ENCODE results near the gene DNAJC30. TPM values are rescaled to one million over a fixed set of nuclear protein-coding genes. Genes with fewer than 3 reads are reported as not detected.
A peak's percentile ranks its signal among the peaks of the same experiment; 100 is the strongest.
"Not testable (repeated sequence)": the region's sequence is repeated elsewhere in the genome, so short reads cannot be mapped to it uniquely, and the experiment has no call there.

DNAJC30 gene
- total RNA-seq (3.1 TPM), polyA plus RNA-seq (ENCODE audit: insufficient read depth in 1 of 8, insufficient read length in 8 of 8, low replicate concordance in 1 of 8) (1 to 10 TPM; 5.9 to 8.0 (median 6.5) TPM)
- long read RNA-seq, donor 1, transcript DNAJC30-201 (1 exons, 2,485 nt) = major isoform, 8 of 8 reads
- long read RNA-seq, donor 1, partial matches to known transcripts = 0 of 8 reads
- long read RNA-seq, donor 1, other reads (novel, unspliced or antisense) = 0 of 8 reads
- long read RNA-seq, donor 2, partial matches to known transcripts = 0 of 3 reads
- long read RNA-seq, donor 2, other reads (novel, unspliced or antisense) = 0 of 3 reads
- long read RNA-seq, donor 3, transcript DNAJC30-201 (1 exons, 2,485 nt) = major isoform, 11 of 11 reads
- long read RNA-seq, donor 3, partial matches to known transcripts = 0 of 11 reads
- long read RNA-seq, donor 3, other reads (novel, unspliced or antisense) = 0 of 11 reads
- long read RNA-seq, donor 4, transcript DNAJC30-201 (1 exons, 2,485 nt) = major isoform, 13 of 13 reads
- long read RNA-seq, donor 4, partial matches to known transcripts = 0 of 13 reads
- long read RNA-seq, donor 4, other reads (novel, unspliced or antisense) = 0 of 13 reads
- long read RNA-seq, donor 5, transcript DNAJC30-201 (1 exons, 2,485 nt) = major isoform, 37 of 37 reads
- long read RNA-seq, donor 5, partial matches to known transcripts = 0 of 37 reads
- long read RNA-seq, donor 5, other reads (novel, unspliced or antisense) = 0 of 37 reads
- long read RNA-seq, donor 6, transcript DNAJC30-201 (1 exons, 2,485 nt) = major isoform, 30 of 202 reads
- long read RNA-seq, donor 6, partial matches to known transcripts = 113 of 202 reads
- long read RNA-seq, donor 6, other reads (novel, unspliced or antisense) = 59 of 202 reads
- long read RNA-seq, donor 7, transcript DNAJC30-201 (1 exons, 2,485 nt) = major isoform, 16 of 16 reads
- long read RNA-seq, donor 7, partial matches to known transcripts = 0 of 16 reads
- long read RNA-seq, donor 7, other reads (novel, unspliced or antisense) = 0 of 16 reads
- long read RNA-seq, donor 8, transcript DNAJC30-201 (1 exons, 2,485 nt) = major isoform, 10 of 10 reads
- long read RNA-seq, donor 8, partial matches to known transcripts = 0 of 10 reads
- long read RNA-seq, donor 8, other reads (novel, unspliced or antisense) = 0 of 10 reads
- long read RNA-seq, donor 9, transcript DNAJC30-201 (1 exons, 2,485 nt) = major isoform, 20 of 20 reads
- long read RNA-seq, donor 9, partial matches to known transcripts = 0 of 20 reads
- long read RNA-seq, donor 9, other reads (novel, unspliced or antisense) = 0 of 20 reads
- long read RNA-seq, donor 10, transcript DNAJC30-201 (1 exons, 2,485 nt) = major isoform, 19 of 19 reads
- long read RNA-seq, donor 10, partial matches to known transcripts = 0 of 19 reads
- long read RNA-seq, donor 10, other reads (novel, unspliced or antisense) = 0 of 19 reads
- long read RNA-seq, donor 11, transcript DNAJC30-201 (1 exons, 2,485 nt) = major isoform, 13 of 13 reads
- long read RNA-seq, donor 11, partial matches to known transcripts = 0 of 13 reads
- long read RNA-seq, donor 11, other reads (novel, unspliced or antisense) = 0 of 13 reads

GRCh38 chr7:73683056-73683787, at the start of gene DNAJC30, which contains the start of gene BUD23:
Gene DNAJC30, minus strand, starts transcription at chr7:73683453. Its CDS starts 30 bp downstream, at chr7:73683423.
Gene BUD23, plus strand, starts transcription at chr7:73683597. Its CDS starts 29 bp downstream, at chr7:73683626.
- H3K36me3 ChIP-seq (ENCODE audit: control insufficient read depth, insufficient read depth, low read length) = peaks cover 42% of the 10 kb centered on the region

GRCh38 chr7:73732397-73732796, 49.1 kb upstream of the DNAJC30 start:
- Histone ChIP-seq H3K27me3 (ENCODE audit: control insufficient read depth, insufficient read depth, low read length) (no peaks in the 10 kb centered on the region), H3K36me3 (ENCODE audit: control insufficient read depth, insufficient read depth, low read length) (peaks cover 11% of the 10 kb centered on the region), H3K4me1 (ENCODE audit: control insufficient read depth, insufficient read depth, low read length) (no peaks in the 10 kb centered on the region), H3K9me3 (replicated peaks; ENCODE audit: control insufficient read depth, low read depth, low read length) (no peaks in the 10 kb centered on the region), H3K27ac (ENCODE audit: low read length) (no peak overlapping the region), H3K4me3 (ENCODE audit: low read length) (no peak overlapping the region)
- WGBS (ENCODE audit: insufficient coverage) = 100% methylated on average over 2 of the region's 2 CpGs
- no peak for DNase-seq

More at GRCh38 chr7:73683056-73683787, at the start of gene DNAJC30, which contains the start of gene BUD23:
- DNase-seq = peak; percentile 98
- H3K4me3 ChIP-seq (ENCODE audit: low read length) = peak within 1 kb of the TSS; percentile 84
- peaks cover 26% of the 10 kb centered on the region for H3K4me1 ChIP-seq (ENCODE audit: control insufficient read depth, insufficient read depth, low read length)
- H3K27ac ChIP-seq (ENCODE audit: low read length) = peak within 1 kb of the TSS; percentile 83
- no peaks in the 10 kb centered on the region for H3K9me3 ChIP-seq (replicated peaks; ENCODE audit: control insufficient read depth, low read depth, low read length)
- WGBS (ENCODE audit: insufficient coverage) = under 1% methylated on average over 60 of the region's 68 CpGs
- no peaks in the 10 kb centered on the region for H3K27me3 ChIP-seq (ENCODE audit: control insufficient read depth, insufficient read depth, low read length)

GRCh38 chr7:73730485-73730884, 47.2 kb upstream of the DNAJC30 start:
- H3K27me3 ChIP-seq (ENCODE audit: control insufficient read depth, insufficient read depth, low read length) = peaks cover 3% of the 10 kb centered on the region
- DNase-seq = no peak
- no peaks in the 10 kb centered on the region for H3K4me1 ChIP-seq (ENCODE audit: control insufficient read depth, insufficient read depth, low read length)
- H3K4me3 ChIP-seq (ENCODE audit: low read length) = no peak overlapping the region
- WGBS (ENCODE audit: insufficient coverage) = 34% methylated on average over 3 of the region's 3 CpGs
- H3K27ac ChIP-seq (ENCODE audit: low read length) = no peak overlapping the region
- no peaks in the 10 kb centered on the region for H3K36me3 ChIP-seq (ENCODE audit: control insufficient read depth, insufficient read depth, low read length)
- H3K9me3 ChIP-seq (replicated peaks; ENCODE audit: control insufficient read depth, low read depth, low read length) = no peaks in the 10 kb centered on the region

- no peaks in the 10 kb centered on the region for H3K36me3 ChIP-seq (ENCODE audit: control insufficient read depth, insufficient read depth, low read length)
- H3K27me3 ChIP-seq (ENCODE audit: control insufficient read depth, insufficient read depth, low read length) = peaks cover 3% of the 10 kb centered on the region
- no peaks in the 10 kb centered on the region for H3K9me3 ChIP-seq (replicated peaks; ENCODE audit: control insufficient read depth, low read depth, low read length)
- H3K27ac ChIP-seq (ENCODE audit: low read length) = no peak overlapping the region
- 31% methylated on average over 2 of the region's 5 CpGs for WGBS (ENCODE audit: insufficient coverage)
- no peaks in the 10 kb centered on the region for H3K4me1 ChIP-seq (ENCODE audit: control insufficient read depth, insufficient read depth, low read length)
- H3K4me3 ChIP-seq (ENCODE audit: low read length) = no peak overlapping the region
- DNase-seq = no peak
Observed at GRCh38 chr7:73728551-73728950, 45.3 kb upstream of the DNAJC30 start.

- Histone ChIP-seq H3K4me1 (ENCODE audit: control insufficient read depth, insufficient read depth, low read length) (no peaks in the 10 kb centered on the region), H3K27me3 (ENCODE audit: control insufficient read depth, insufficient read depth, low read length) (peaks cover 3% of the 10 kb centered on the region), H3K4me3 (ENCODE audit: low read length) (no peak overlapping the region), H3K9me3 (replicated peaks; ENCODE audit: control insufficient read depth, low read depth, low read length) (no peaks in the 10 kb centered on the region), H3K36me3 (ENCODE audit: control insufficient read depth, insufficient read depth, low read length) (no peaks in the 10 kb centered on the region), H3K27ac (ENCODE audit: low read length) (no peak overlapping the region)
- DNase-seq = no peak
- WGBS (ENCODE audit: insufficient coverage) = 59% methylated on average over 3 of the region's 3 CpGs
Observed at GRCh38 chr7:73727952-73728351, 44.7 kb upstream of the DNAJC30 start.

GRCh38 chr7:73726083-73726466, 42.8 kb upstream of the DNAJC30 start:
- Histone ChIP-seq H3K9me3 (replicated peaks; ENCODE audit: control insufficient read depth, low read depth, low read length) (no peaks in the 10 kb centered on the region), H3K27me3 (ENCODE audit: control insufficient read depth, insufficient read depth, low read length) (peaks cover 3% of the 10 kb centered on the region)
- WGBS (ENCODE audit: insufficient coverage) = 64% methylated on average over 1 of the region's 1 CpG

GRCh38 chr7:73723813-73724212, 40.6 kb upstream of the DNAJC30 start:
- Histone ChIP-seq H3K4me1 (ENCODE audit: control insufficient read depth, insufficient read depth, low read length) (peaks cover 21% of the 10 kb centered on the region), H3K9me3 (replicated peaks; ENCODE audit: control insufficient read depth, low read depth, low read length) (no peaks in the 10 kb centered on the region), H3K27me3 (ENCODE audit: control insufficient read depth, insufficient read depth, low read length) (peaks cover 3% of the 10 kb centered on the region), H3K27ac (ENCODE audit: low read length) (no peak overlapping the region), H3K4me3 (ENCODE audit: low read length) (no peak overlapping the region), H3K36me3 (ENCODE audit: control insufficient read depth, insufficient read depth, low read length) (no peaks in the 10 kb centered on the region)
- no CpG with 5 or more reads among the region's 3 CpGs for WGBS (ENCODE audit: insufficient coverage)
- DNase-seq = no peak

More at GRCh38 chr7:73726083-73726466, 42.8 kb upstream of the DNAJC30 start:
- H3K36me3 ChIP-seq (ENCODE audit: control insufficient read depth, insufficient read depth, low read length) = no peaks in the 10 kb centered on the region
- H3K4me3 ChIP-seq (ENCODE audit: low read length) = no peak overlapping the region
- peaks cover 9% of the 10 kb centered on the region for H3K4me1 ChIP-seq (ENCODE audit: control insufficient read depth, insufficient read depth, low read length)
- DNase-seq = no peak
- H3K27ac ChIP-seq (ENCODE audit: low read length) = no peak overlapping the region

- Histone ChIP-seq H3K36me3 (ENCODE audit: control insufficient read depth, insufficient read depth, low read length) (no peaks in the 10 kb centered on the region), H3K9me3 (replicated peaks; ENCODE audit: control insufficient read depth, low read depth, low read length) (no peaks in the 10 kb centered on the region), H3K27me3 (ENCODE audit: control insufficient read depth, insufficient read depth, low read length) (peaks cover 6% of the 10 kb centered on the region), H3K4me3 (ENCODE audit: low read length) (no peak overlapping the region), H3K27ac (ENCODE audit: low read length) (no peak overlapping the region), H3K4me1 (ENCODE audit: control insufficient read depth, insufficient read depth, low read length) (peaks cover 31% of the 10 kb centered on the region)
- WGBS (ENCODE audit: insufficient coverage) = 60% methylated on average over 1 of the region's 6 CpGs
- DNase-seq = no peak
Observed at GRCh38 chr7:73722785-73723184, 39.5 kb upstream of the DNAJC30 start.

GRCh38 chr7:73722182-73722581, 38.9 kb upstream of the DNAJC30 start:
- H3K27ac ChIP-seq (ENCODE audit: low read length); H3K27me3 ChIP-seq (ENCODE audit: control insufficient read depth, insufficient read depth, low read length): not testable (repeated sequence)
- 50% methylated on average over 2 of the region's 4 CpGs for WGBS (ENCODE audit: insufficient coverage)

More at GRCh38 chr7:73722182-73722581, 38.9 kb upstream of the DNAJC30 start:
- peaks cover 37% of the 10 kb centered on the region for H3K4me1 ChIP-seq (ENCODE audit: control insufficient read depth, insufficient read depth, low read length)
- not testable (repeated sequence) for H3K36me3 ChIP-seq (ENCODE audit: control insufficient read depth, insufficient read depth, low read length); DNase-seq; H3K4me3 ChIP-seq (ENCODE audit: low read length); H3K9me3 ChIP-seq (replicated peaks; ENCODE audit: control insufficient read depth, low read depth, low read length)
